ENCODE data around the gene SLC26A8.
"Not testable (repeated sequence)": the region's sequence is repeated elsewhere in the genome, so short reads cannot be mapped to it uniquely, and the experiment has no call there.

SLC26A8 gene

GRCh38 chr6:35916893-35917292, 107.5 kb downstream of the SLC26A8 start:
- in situ Hi-C loops (cut with MboI; ENCODE audit: low sequenced_read_pairs) = not testable (repeated sequence)

GRCh38 chr6:35916056-35916455, 108.4 kb downstream of the SLC26A8 start:
- in situ Hi-C loops (cut with MboI; ENCODE audit: low sequenced_read_pairs) = no loop called here

DNA sequence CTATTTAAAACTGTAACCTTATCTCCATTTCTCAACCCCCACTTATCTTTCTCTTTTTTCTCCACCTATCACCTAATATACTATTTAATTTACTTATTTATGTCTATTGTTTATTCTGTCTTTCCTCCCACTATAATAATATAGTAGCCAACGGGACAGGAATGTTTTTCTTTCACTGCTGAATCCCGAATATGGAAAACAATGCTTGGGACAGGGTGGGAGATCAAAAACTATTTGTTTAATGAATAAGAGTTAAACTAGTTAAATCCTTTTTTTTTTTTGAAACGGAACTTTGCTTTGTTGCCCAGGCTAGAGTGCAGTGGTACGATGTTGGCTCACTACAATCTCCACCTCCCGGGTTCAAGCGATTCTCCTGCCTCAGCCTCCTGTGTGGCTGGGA, 109.9 kb downstream of the SLC26A8 start:
- in situ Hi-C loops (cut with MboI; ENCODE audit: low sequenced_read_pairs) = no loop called here

- in situ Hi-C loops (cut with MboI; ENCODE audit: low sequenced_read_pairs) = no loop called here
Observed at GRCh38 chr6:35911871-35912653, 112.4 kb downstream of the SLC26A8 start.

DNA sequence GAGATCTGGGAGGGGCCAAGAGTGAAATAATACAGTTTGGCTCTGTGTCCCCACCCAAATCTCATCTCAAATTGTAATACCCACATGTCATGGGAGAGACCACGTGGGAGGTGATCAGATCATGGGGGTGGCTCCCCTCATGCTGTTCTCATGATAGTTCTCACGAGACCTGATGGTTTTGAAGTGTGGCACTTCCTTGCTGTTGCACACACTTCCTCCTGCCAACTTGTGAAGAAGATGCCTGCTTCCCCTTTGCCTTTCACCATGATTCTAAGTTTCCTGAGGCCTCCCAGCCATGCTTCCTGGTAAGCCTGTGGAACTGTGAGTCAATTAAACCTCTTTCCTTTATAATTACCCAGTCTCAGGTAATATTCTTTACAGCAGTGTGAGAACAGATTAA, 114.9 kb downstream of the SLC26A8 start:
- in situ Hi-C loops (cut with MboI; ENCODE audit: low sequenced_read_pairs) = not testable (repeated sequence)

GRCh38 chr6:35908753-35909401, 115.6 kb downstream of the SLC26A8 start:
- in situ Hi-C loops (cut with MboI; ENCODE audit: low sequenced_read_pairs) = not testable (repeated sequence)

DNA sequence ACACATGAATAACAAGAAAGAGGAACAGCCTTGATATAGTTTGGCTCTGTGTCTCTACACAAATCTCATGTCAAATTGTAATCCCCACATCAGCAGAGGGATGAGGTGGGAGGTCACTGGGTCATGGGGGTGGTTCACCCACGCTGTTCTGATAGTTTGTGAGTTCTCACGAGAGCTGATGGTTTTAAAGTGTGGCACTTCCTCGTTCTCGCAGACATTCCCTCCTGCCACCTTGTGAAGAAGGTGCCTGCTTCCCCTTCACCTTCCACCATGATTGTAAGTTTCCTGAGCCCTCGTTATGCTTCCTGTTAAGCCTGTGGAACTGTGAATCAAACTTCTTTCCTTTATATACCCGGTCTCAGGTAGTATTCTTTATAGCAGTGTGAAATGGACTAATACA, 116.7 kb downstream of the SLC26A8 start:
- in situ Hi-C loops (cut with MboI; ENCODE audit: low sequenced_read_pairs) = no loop called here

DNA sequence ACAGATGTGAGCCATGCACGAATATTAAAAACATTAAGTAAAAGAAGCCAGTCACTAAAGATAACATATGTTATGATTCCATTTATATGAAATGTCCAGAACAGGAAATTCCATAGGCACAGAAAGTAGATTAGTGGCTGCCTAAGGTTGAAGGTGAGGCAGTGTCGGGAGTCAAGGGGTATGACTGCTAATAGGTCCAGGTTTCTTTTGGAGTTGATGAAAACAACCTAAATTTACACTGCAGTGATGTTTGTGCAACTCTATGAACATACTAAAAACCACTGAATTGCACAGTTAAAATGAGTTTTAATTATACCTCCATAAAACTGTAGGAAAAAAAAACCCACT, 118.0 kb downstream of the SLC26A8 start:
- in situ Hi-C loops (cut with MboI; ENCODE audit: low sequenced_read_pairs) = no loop called here

DNA sequence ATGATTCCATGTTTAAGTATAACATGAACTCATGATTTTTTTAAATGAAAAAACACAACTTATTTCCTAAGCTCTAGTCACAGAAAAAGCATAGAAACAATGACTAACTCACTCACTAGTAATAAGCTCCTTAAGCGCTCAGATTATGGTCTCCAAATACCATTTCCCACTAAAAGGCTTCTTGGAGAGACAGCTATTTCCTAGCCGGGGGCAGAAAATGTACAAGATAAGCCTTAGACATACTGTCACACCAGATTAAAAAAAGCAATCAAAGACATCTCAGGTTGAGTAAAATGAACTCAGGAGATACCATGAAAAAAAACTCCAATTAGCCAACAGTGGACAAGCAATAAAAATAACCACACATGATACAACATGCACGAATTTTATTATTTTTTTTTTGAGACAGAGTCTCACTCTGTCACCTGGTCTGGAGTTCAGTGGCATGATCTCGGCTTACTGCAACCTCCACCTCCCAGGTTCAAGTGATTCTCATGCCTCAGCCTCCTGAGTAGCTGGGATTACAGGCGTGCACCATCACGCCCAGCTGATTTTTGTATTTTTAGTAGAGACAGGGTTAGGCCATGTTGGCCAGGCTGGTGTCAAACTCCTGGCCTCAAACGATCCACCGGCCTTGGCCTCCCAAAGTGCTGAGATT, 118.5 kb downstream of the SLC26A8 start:
- in situ Hi-C loops (cut with MboI; ENCODE audit: low sequenced_read_pairs) = no loop called here

DNA sequence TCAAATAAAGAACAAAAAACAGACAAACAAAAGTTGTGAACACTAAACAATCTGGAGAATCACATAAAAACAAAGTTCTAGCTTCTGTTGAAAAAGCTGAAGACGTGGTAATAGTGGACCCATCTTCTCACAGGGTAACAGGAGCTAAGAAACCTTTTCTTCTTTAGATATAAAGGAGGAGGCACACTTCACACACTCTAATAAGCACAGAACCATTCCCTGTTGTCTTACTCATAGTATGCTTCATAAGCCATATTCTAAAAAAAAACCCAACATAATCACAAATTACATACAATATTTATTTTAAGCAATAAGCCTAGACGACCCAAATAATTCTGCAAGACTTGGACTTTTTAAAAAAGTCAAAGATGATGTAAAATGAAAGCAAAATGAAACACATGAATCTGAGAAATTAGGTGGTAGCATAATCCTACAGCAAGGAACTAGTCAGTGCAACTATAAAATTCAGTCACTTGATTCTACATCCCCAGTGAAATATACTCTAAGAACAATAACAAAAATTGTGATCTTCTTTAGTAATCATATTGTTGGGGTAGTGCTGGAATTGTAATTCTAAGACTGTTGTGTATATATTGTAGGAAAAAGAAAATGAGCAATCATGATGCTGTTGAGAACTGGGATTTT, 119.2 kb downstream of the SLC26A8 start:
- in situ Hi-C loops (cut with MboI; ENCODE audit: low sequenced_read_pairs) = no loop called here

- in situ Hi-C loops (cut with MboI; ENCODE audit: low sequenced_read_pairs) = no loop called here
Observed at GRCh38 chr6:35903679-35904078, 120.8 kb downstream of the SLC26A8 start.

- in situ Hi-C loops (cut with MboI; ENCODE audit: low sequenced_read_pairs) = no loop called here
Observed at GRCh38 chr6:35900448-35900847, 124.0 kb downstream of the SLC26A8 start.

GRCh38 chr6:35898003-35898402, 126.4 kb downstream of the SLC26A8 start:
- in situ Hi-C loops (cut with MboI; ENCODE audit: low sequenced_read_pairs) = no loop called here

DNA sequence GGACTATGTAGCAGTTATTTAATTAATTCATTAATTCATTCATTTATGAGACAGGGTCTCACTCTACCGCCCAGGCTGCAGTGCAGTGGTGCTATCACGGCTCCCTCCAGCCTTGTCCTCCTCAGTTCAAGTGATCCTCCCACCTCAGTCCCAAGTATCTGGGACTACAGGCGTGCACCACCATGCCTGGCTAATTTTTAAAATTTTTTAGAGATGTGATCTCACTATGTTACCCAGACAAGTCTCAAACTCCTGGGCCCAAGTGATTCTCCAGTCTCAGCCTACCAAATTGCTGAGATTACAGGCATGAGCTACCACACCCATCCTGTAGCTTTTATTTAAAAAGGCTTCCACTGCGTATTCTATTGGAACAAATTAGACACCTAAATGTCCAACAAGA, 127.0 kb downstream of the SLC26A8 start:
- in situ Hi-C loops (cut with MboI; ENCODE audit: low sequenced_read_pairs) = no loop called here

GRCh38 chr6:35897036-35897435, 127.4 kb downstream of the SLC26A8 start:
- in situ Hi-C loops (cut with MboI; ENCODE audit: low sequenced_read_pairs) = no loop called here

DNA sequence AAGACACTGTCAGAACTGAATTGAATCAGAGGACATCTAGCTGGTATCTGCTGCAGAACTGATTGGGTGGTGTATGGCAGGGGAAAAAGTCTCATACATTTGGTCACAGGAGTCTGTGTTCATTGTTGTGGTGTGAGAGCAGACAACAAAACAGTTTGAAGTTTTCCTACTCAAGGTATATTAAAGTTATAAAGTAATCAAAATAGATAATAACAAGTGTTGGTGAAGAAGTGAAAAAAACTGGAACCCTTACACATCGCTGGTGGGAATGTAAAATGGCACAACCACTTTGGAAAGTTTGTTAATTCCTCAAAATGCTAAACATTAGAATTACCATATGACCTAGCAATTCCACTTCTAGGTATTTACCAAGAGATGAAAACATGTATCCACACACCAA, 128.2 kb downstream of the SLC26A8 start:
- in situ Hi-C loops (cut with MboI; ENCODE audit: low sequenced_read_pairs) = no loop called here

DNA sequence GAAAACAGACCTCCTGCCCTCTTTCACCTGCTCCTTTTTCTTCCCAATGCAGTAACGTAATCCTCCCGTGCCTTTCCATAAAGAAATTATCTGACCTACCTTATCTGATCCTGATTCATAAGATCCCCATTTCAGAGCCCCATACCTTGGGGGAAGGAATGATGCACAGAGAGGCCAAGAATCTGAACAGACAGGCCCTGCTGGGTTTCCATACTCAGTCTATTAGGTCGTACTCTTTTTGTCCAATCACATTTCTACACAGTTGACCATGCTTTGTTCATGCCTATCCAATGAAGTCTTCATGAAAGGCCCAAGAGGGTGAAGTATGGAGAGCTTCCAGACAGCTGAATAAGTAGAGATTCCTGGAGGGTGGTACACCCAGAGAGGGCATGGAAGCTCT, 128.9 kb downstream of the SLC26A8 start:
- in situ Hi-C loops (cut with MboI; ENCODE audit: low sequenced_read_pairs) = no loop called here

- in situ Hi-C loops (cut with MboI; ENCODE audit: low sequenced_read_pairs) = no loop called here
Observed at GRCh38 chr6:35894776-35895175, 129.7 kb downstream of the SLC26A8 start.

Measured in HL-60/S4 (cell line).